ENCODE results near the gene ANXA4.

The ANXA4 gene

DNA sequence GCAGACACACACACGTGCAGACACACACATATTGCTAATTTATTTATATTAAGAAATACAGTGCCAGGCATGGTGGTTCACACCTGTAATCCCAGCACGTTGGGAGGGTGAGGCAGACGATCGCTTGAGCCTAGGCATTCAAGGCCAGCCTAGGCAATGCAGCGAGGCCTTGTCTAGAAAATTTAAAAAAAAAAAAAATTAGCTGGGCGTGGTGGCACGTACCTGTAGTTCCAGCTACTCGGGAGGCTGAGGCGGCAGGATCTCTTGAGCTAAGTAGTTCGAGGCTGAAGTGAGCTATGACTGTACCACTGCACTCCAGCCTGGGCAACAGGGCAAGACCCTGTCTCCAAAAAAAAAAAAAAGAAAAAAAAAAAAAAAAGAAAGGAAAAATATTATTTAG is 28.8 kb downstream of the ANXA4 start:
- TF ChIP-seq ZBTB7A (IDR thresholded peaks at IDR 0.05; ENCODE audit: low read depth): no peak
- TF ChIP-seq TCF12 (IDR thresholded peaks at IDR 0.05; ENCODE audit: low read depth): no peak

DNA sequence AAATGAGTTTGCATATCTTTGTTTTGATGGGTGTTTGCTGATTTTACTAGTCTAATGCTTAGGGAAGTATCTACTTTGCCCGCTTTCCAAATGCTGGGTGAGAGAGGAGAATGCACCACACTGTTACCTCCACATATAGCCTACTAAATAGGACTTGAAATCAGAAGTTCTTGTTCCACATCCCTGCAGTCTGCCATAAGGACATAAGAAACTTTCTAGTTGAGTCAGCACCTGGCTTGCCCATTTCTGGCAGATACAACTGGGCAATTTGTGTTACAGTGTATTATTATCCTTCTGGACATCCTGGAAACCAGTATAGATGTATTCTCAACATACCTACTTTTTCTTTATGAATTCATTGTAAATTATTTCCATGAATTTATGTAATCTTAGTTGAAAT is 29.5 kb downstream of the ANXA4 start:
- TF ChIP-seq EP300 (IDR thresholded peaks at IDR 0.05; ENCODE audit: borderline replicate concordance) (no peak), CREB1 (IDR thresholded peaks at IDR 0.05; ENCODE audit: low read depth) (no peak), YY1 (IDR thresholded peaks at IDR 0.05; ENCODE audit: low read depth) (no peak), EGR1 (IDR thresholded peaks at IDR 0.05) (no peak), TCF12 (IDR thresholded peaks at IDR 0.05; ENCODE audit: low read depth) (no peak), RAD21 (IDR thresholded peaks at IDR 0.05; ENCODE audit: low read depth) (no peak), TEAD4 (IDR thresholded peaks at IDR 0.05) (no peak), FOXM1 (IDR thresholded peaks at IDR 0.05; ENCODE audit: borderline replicate concordance, low read depth) (no peak), TAF1 (IDR thresholded peaks at IDR 0.05; ENCODE audit: low read depth) (no peak), ZBTB7A (IDR thresholded peaks at IDR 0.05; ENCODE audit: low read depth) (no peak), NFIC (IDR thresholded peaks at IDR 0.05) (no peak), CEBPB (IDR thresholded peaks at IDR 0.05) (no peak)
- TF ChIP-seq, protein P1, sequence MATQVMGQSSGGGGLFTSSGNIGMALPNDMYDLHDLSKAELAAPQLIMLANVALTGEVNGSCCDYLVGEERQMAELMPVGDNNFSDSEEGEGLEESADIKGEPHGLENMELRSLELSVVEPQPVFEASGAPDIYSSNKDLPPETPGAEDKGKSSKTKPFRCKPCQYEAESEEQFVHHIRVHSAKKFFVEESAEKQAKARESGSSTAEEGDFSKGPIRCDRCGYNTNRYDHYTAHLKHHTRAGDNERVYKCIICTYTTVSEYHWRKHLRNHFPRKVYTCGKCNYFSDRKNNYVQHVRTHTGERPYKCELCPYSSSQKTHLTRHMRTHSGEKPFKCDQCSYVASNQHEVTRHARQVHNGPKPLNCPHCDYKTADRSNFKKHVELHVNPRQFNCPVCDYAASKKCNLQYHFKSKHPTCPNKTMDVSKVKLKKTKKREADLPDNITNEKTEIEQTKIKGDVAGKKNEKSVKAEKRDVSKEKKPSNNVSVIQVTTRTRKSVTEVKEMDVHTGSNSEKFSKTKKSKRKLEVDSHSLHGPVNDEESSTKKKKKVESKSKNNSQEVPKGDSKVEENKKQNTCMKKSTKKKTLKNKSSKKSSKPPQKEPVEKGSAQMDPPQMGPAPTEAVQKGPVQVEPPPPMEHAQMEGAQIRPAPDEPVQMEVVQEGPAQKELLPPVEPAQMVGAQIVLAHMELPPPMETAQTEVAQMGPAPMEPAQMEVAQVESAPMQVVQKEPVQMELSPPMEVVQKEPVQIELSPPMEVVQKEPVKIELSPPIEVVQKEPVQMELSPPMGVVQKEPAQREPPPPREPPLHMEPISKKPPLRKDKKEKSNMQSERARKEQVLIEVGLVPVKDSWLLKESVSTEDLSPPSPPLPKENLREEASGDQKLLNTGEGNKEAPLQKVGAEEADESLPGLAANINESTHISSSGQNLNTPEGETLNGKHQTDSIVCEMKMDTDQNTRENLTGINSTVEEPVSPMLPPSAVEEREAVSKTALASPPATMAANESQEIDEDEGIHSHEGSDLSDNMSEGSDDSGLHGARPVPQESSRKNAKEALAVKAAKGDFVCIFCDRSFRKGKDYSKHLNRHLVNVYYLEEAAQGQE (IDR thresholded peaks at IDR 0.05; ENCODE audit: low read depth): no peak
- TF ChIP-seq, protein P2, sequence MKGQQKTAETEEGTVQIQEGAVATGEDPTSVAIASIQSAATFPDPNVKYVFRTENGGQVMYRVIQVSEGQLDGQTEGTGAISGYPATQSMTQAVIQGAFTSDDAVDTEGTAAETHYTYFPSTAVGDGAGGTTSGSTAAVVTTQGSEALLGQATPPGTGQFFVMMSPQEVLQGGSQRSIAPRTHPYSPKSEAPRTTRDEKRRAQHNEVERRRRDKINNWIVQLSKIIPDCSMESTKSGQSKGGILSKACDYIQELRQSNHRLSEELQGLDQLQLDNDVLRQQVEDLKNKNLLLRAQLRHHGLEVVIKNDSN (IDR thresholded peaks at IDR 0.05): no peak
- TF ChIP-seq, protein P3, sequence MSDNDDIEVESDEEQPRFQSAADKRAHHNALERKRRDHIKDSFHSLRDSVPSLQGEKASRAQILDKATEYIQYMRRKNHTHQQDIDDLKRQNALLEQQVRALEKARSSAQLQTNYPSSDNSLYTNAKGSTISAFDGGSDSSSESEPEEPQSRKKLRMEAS (IDR thresholded peaks at IDR 0.05): no peak

DNA sequence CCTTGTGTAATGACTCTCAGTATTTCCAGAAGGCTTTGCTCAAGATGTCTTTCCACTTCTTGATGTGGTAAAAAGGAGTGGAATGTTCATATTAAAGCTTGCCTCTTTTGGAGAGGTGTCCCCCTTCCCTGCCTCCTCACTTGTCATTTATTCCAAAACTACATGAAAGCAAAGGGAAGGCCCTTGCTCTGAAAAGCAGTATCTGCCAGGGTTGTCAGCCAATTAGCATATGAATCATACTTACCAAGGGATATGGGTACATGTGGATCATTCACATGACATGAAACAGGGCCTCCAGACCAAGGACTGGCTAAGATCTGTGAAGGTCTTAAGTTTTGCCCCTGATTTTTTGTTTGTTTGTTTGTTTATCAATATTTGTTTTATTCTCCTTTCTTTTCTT is 31.3 kb downstream of the ANXA4 start:
- TF ChIP-seq, protein P3 (IDR thresholded peaks at IDR 0.05): no peak
- TF ChIP-seq TCF12 (IDR thresholded peaks at IDR 0.05; ENCODE audit: low read depth) (no peak), EP300 (IDR thresholded peaks at IDR 0.05; ENCODE audit: borderline replicate concordance) (no peak), RAD21 (IDR thresholded peaks at IDR 0.05; ENCODE audit: low read depth) (no peak), YY1 (IDR thresholded peaks at IDR 0.05; ENCODE audit: low read depth) (no peak), CEBPB (IDR thresholded peaks at IDR 0.05) (no peak), CREB1 (IDR thresholded peaks at IDR 0.05; ENCODE audit: low read depth) (no peak)

DNA sequence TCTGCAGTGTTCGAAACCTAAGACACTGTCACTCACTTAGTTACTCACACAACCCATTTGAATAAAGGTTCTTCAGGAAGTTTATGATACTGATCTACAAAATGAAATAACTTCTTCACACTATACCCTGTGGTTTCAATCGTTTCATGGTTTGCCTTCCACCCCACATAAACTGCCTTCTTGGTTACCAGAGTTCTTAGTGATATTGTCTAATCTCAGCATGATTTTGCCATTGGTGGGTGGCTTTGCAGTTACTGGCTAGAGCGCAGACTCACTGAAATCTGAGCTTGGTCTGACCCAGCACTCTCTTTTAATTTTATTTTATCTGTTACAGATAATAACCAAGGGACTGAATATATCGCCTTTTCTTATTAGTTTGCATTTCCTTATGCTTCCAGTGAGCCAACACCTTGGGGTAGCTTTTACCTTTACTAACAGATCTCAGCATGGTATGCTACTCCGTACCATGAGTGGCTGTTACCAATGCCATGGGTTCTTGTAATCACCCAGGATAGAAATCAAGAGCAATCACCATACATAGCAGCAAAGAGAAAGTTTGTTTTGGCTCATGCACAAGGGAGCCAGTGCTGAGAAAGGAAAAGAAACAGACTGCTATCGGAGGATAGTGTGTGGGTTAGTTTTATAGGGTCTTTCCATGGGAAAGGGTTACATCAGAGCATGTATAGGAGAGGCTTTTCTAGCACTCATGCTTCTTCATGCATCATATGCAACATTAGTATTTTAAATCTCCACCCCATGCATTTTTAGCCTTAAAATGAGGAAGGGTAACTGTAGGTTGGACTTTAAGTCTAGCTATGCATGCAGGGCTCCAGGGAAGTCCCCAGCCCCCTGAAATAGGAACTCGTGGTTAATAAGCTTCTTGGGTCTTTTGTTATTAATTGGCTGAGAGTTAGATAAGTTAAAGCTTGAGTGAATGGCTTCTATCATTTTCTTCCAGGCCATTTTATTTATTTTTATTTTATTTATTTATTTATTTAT is 33.3 kb downstream of the ANXA4 start:
- TF ChIP-seq, protein P2 (IDR thresholded peaks at IDR 0.05): no peak
- TF ChIP-seq YY1 (IDR thresholded peaks at IDR 0.05; ENCODE audit: low read depth) (no peak), EGR1 (IDR thresholded peaks at IDR 0.05) (no peak), CEBPB (IDR thresholded peaks at IDR 0.05) (no peak), ZBTB7A (IDR thresholded peaks at IDR 0.05; ENCODE audit: low read depth) (no peak), TCF12 (IDR thresholded peaks at IDR 0.05; ENCODE audit: low read depth) (no peak), EP300 (IDR thresholded peaks at IDR 0.05; ENCODE audit: borderline replicate concordance) (no peak), TAF1 (IDR thresholded peaks at IDR 0.05; ENCODE audit: low read depth) (no peak), RAD21 (IDR thresholded peaks at IDR 0.05; ENCODE audit: low read depth) (no peak), NFIC (IDR thresholded peaks at IDR 0.05) (no peak), CREB1 (IDR thresholded peaks at IDR 0.05; ENCODE audit: low read depth) (no peak), FOXM1 (IDR thresholded peaks at IDR 0.05; ENCODE audit: borderline replicate concordance, low read depth) (no peak)
- TF ChIP-seq, protein P3 (IDR thresholded peaks at IDR 0.05): no peak
- TF ChIP-seq, protein P1 (IDR thresholded peaks at IDR 0.05; ENCODE audit: low read depth): no peak

DNA sequence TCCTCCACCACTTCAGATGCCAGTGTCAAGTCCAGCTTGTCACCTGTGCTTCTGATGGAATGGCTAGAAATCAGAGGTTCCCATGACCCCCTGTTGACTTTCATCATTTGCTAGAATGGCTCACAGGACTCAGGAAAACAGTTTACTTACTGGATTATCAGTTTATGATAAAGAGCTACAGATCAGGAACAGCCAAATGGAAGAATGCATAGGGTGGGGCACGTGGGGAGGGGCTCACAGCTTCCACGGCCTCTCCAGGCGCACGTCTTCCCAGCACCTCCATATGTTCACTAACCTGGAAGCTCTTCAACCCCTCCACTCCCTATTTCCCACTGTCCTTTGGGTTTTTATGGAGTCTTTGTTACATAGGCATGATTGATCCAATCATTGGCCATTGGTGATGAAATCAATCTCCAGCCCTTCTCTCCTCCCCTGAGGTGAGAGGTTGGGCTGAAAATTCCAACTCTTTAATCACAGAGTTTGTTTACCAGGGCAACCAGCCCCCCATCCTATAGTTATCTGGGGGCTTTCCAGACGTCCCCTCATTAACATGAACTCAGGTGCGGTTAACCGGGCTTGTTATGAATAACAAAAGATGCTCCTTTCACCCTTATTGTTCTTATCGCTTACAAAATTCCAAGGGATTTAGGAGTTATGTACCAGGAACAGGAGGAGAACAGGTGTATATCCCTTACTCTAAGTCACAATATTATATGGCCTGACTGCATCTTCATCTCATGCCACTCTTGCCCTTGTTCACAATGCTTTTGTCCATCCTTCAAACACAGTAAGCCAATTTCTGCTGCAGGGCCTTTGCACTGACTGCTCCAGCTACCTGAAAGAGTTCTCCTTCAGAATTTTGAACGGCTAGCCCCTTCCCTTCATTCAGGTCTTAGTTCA is 35.2 kb downstream of the ANXA4 start:
- TF ChIP-seq EGR1 (IDR thresholded peaks at IDR 0.05) (no peak), TEAD4 (IDR thresholded peaks at IDR 0.05) (no peak), TCF12 (IDR thresholded peaks at IDR 0.05; ENCODE audit: low read depth) (no peak), RAD21 (IDR thresholded peaks at IDR 0.05; ENCODE audit: low read depth) (no peak), NFIC (IDR thresholded peaks at IDR 0.05) (no peak), FOXM1 (IDR thresholded peaks at IDR 0.05; ENCODE audit: borderline replicate concordance, low read depth) (no peak), CREB1 (IDR thresholded peaks at IDR 0.05; ENCODE audit: low read depth) (no peak), TAF1 (IDR thresholded peaks at IDR 0.05; ENCODE audit: low read depth) (no peak), YY1 (IDR thresholded peaks at IDR 0.05; ENCODE audit: low read depth) (no peak), CEBPB (IDR thresholded peaks at IDR 0.05) (no peak)
- TF ChIP-seq, protein P2 (IDR thresholded peaks at IDR 0.05): no peak
- TF ChIP-seq, protein P1 (IDR thresholded peaks at IDR 0.05; ENCODE audit: low read depth): no peak
- TF ChIP-seq, protein P3 (IDR thresholded peaks at IDR 0.05): no peak

All from Ishikawa (cell line).